ENCODE measurements around the gene PTPRT. TPM values are rescaled to one million over a fixed set of nuclear protein-coding genes. Genes with fewer than 3 reads are reported as not detected.
A peak's percentile ranks its signal among the peaks of the same experiment; 100 is the strongest.

Gene PTPRT
- polyA plus RNA-seq, 1 donor, result 0.78 TPM

- Histone ChIP-seq H3K4me1 (ENCODE audit: control insufficient read depth, insufficient read depth, low read length) (no peaks in the 10 kb centered on the region), H3K4me3 (ENCODE audit: low read length) (no peak overlapping the region), H3K27ac (ENCODE audit: low read length) (no peak overlapping the region), H3K27me3 (ENCODE audit: control insufficient read depth, insufficient read depth, low read length) (no peaks in the 10 kb centered on the region), H3K9me3 (ENCODE audit: control insufficient read depth, low read depth, low read length) (no peaks in the 10 kb centered on the region), H3K36me3 (ENCODE audit: control insufficient read depth, insufficient read depth, low read length) (no peaks in the 10 kb centered on the region)
- no peak for DNase-seq
Measured at GRCh38 chr20:42649748-42650147, 540.0 kb downstream of the PTPRT start.

GRCh38 chr20:42646250-42646649 is 543.5 kb downstream of the PTPRT start:
- Histone ChIP-seq H3K27ac (ENCODE audit: low read length) (no peak overlapping the region), H3K36me3 (ENCODE audit: control insufficient read depth, insufficient read depth, low read length) (no peaks in the 10 kb centered on the region), H3K4me1 (ENCODE audit: control insufficient read depth, insufficient read depth, low read length) (no peaks in the 10 kb centered on the region), H3K27me3 (ENCODE audit: control insufficient read depth, insufficient read depth, low read length) (no peaks in the 10 kb centered on the region), H3K4me3 (ENCODE audit: low read length) (no peak overlapping the region), H3K9me3 (ENCODE audit: control insufficient read depth, low read depth, low read length) (no peaks in the 10 kb centered on the region)
- no peak for DNase-seq
- WGBS (ENCODE audit: insufficient coverage, low lambda C conversion rate), result 80% methylated on average over 1 of the region's 3 CpGs

- H3K4me1 ChIP-seq (ENCODE audit: control insufficient read depth, insufficient read depth, low read length), result no peaks in the 10 kb centered on the region
- no CpG with 5 or more reads among the region's 1 CpG for WGBS (ENCODE audit: insufficient coverage, low lambda C conversion rate)
- no peak for DNase-seq
Measured at GRCh38 chr20:42641886-42642285, 547.8 kb downstream of the PTPRT start.

GRCh38 chr20:42639140-42639539 is 550.6 kb downstream of the PTPRT start:
- whole genome bisulfite sequencing (ENCODE audit: insufficient coverage, low lambda C conversion rate), result 100% methylated on average over 1 of the region's 5 CpGs
- no peak overlapping the region for H3K27ac ChIP-seq (ENCODE audit: low read length)
- no peak for DNase-seq
- H3K4me1 ChIP-seq (ENCODE audit: control insufficient read depth, insufficient read depth, low read length), result no peaks in the 10 kb centered on the region
- H3K4me3 ChIP-seq (ENCODE audit: low read length), result no peak overlapping the region
- no peaks in the 10 kb centered on the region for H3K36me3 ChIP-seq (ENCODE audit: control insufficient read depth, insufficient read depth, low read length)
- H3K27me3 ChIP-seq (ENCODE audit: control insufficient read depth, insufficient read depth, low read length), result no peaks in the 10 kb centered on the region
- H3K9me3 ChIP-seq (ENCODE audit: control insufficient read depth, low read depth, low read length), result no peaks in the 10 kb centered on the region

More at GRCh38 chr20:42641886-42642285, 547.8 kb downstream of the PTPRT start:
- Histone ChIP-seq H3K4me3 (ENCODE audit: low read length) (no peak overlapping the region), H3K36me3 (ENCODE audit: control insufficient read depth, insufficient read depth, low read length) (no peaks in the 10 kb centered on the region), H3K27ac (ENCODE audit: low read length) (no peak overlapping the region), H3K9me3 (ENCODE audit: control insufficient read depth, low read depth, low read length) (no peaks in the 10 kb centered on the region), H3K27me3 (ENCODE audit: control insufficient read depth, insufficient read depth, low read length) (no peaks in the 10 kb centered on the region)

GRCh38 chr20:42635699-42636411 is 553.9 kb downstream of the PTPRT start:
- H3K27ac ChIP-seq (ENCODE audit: low read length), result no peak overlapping the region
- H3K27me3 ChIP-seq (ENCODE audit: control insufficient read depth, insufficient read depth, low read length), result no peaks in the 10 kb centered on the region
- no peak overlapping the region for H3K4me3 ChIP-seq (ENCODE audit: low read length)
- H3K4me1 ChIP-seq (ENCODE audit: control insufficient read depth, insufficient read depth, low read length), result no peaks in the 10 kb centered on the region
- no peaks in the 10 kb centered on the region for H3K36me3 ChIP-seq (ENCODE audit: control insufficient read depth, insufficient read depth, low read length)
- peak in 1 of 2 donors; percentile 14 for DNase-seq
- WGBS (ENCODE audit: insufficient coverage, low lambda C conversion rate), result 92% methylated on average over 2 of the region's 6 CpGs
- H3K9me3 ChIP-seq (ENCODE audit: control insufficient read depth, low read depth, low read length), result no peaks in the 10 kb centered on the region

- Histone ChIP-seq H3K27me3 (ENCODE audit: control insufficient read depth, insufficient read depth, low read length) (no peaks in the 10 kb centered on the region), H3K27ac (ENCODE audit: low read length) (no peak overlapping the region), H3K4me1 (ENCODE audit: control insufficient read depth, insufficient read depth, low read length) (no peaks in the 10 kb centered on the region), H3K4me3 (ENCODE audit: low read length) (no peak overlapping the region), H3K9me3 (ENCODE audit: control insufficient read depth, low read depth, low read length) (no peaks in the 10 kb centered on the region), H3K36me3 (ENCODE audit: control insufficient read depth, insufficient read depth, low read length) (no peaks in the 10 kb centered on the region)
- DNase-seq, result no peak
- no CpG with 5 or more reads among the region's 2 CpGs for WGBS (ENCODE audit: insufficient coverage, low lambda C conversion rate)
Measured at GRCh38 chr20:42634156-42634555, 555.5 kb downstream of the PTPRT start.

- no peak overlapping the region for H3K27ac ChIP-seq (ENCODE audit: low read length)
- H3K4me1 ChIP-seq (ENCODE audit: control insufficient read depth, insufficient read depth, low read length), result no peaks in the 10 kb centered on the region
- no peaks in the 10 kb centered on the region for H3K27me3 ChIP-seq (ENCODE audit: control insufficient read depth, insufficient read depth, low read length)
- DNase-seq, result no peak
- WGBS (ENCODE audit: insufficient coverage, low lambda C conversion rate), result no CpG with 5 or more reads among the region's 1 CpG
- H3K36me3 ChIP-seq (ENCODE audit: control insufficient read depth, insufficient read depth, low read length), result no peaks in the 10 kb centered on the region
- H3K9me3 ChIP-seq (ENCODE audit: control insufficient read depth, low read depth, low read length), result no peaks in the 10 kb centered on the region
- no peak overlapping the region for H3K4me3 ChIP-seq (ENCODE audit: low read length)
Measured at GRCh38 chr20:42628683-42629082, 561.0 kb downstream of the PTPRT start.

GRCh38 chr20:42613076-42613475 is 576.6 kb downstream of the PTPRT start:
- no peak overlapping the region for H3K4me3 ChIP-seq (ENCODE audit: low read length)
- DNase-seq, result no peak
- no peaks in the 10 kb centered on the region for H3K36me3 ChIP-seq (ENCODE audit: control insufficient read depth, insufficient read depth, low read length)
- no peak overlapping the region for H3K27ac ChIP-seq (ENCODE audit: low read length)
- no peaks in the 10 kb centered on the region for H3K9me3 ChIP-seq (ENCODE audit: control insufficient read depth, low read depth, low read length)
- no peaks in the 10 kb centered on the region for H3K27me3 ChIP-seq (ENCODE audit: control insufficient read depth, insufficient read depth, low read length)
- no CpG with 5 or more reads among the region's 3 CpGs for WGBS (ENCODE audit: insufficient coverage, low lambda C conversion rate)
- H3K4me1 ChIP-seq (ENCODE audit: control insufficient read depth, insufficient read depth, low read length), result no peaks in the 10 kb centered on the region

GRCh38 chr20:42611889-42612837 is 577.5 kb downstream of the PTPRT start:
- Histone ChIP-seq H3K9me3 (ENCODE audit: control insufficient read depth, low read depth, low read length) (no peaks in the 10 kb centered on the region), H3K36me3 (ENCODE audit: control insufficient read depth, insufficient read depth, low read length) (no peaks in the 10 kb centered on the region), H3K27me3 (ENCODE audit: control insufficient read depth, insufficient read depth, low read length) (no peaks in the 10 kb centered on the region), H3K4me1 (ENCODE audit: control insufficient read depth, insufficient read depth, low read length) (no peaks in the 10 kb centered on the region), H3K4me3 (ENCODE audit: low read length) (no peak overlapping the region), H3K27ac (ENCODE audit: low read length) (no peak overlapping the region)
- no CpG with 5 or more reads among the region's 7 CpGs for WGBS (ENCODE audit: insufficient coverage, low lambda C conversion rate)
- no peak for DNase-seq

GRCh38 chr20:42611423-42611822 is 578.3 kb downstream of the PTPRT start:
- no peak overlapping the region for H3K4me3 ChIP-seq (ENCODE audit: low read length)
- no peaks in the 10 kb centered on the region for H3K9me3 ChIP-seq (ENCODE audit: control insufficient read depth, low read depth, low read length)

More at GRCh38 chr20:42611423-42611822, 578.3 kb downstream of the PTPRT start:
- H3K4me1 ChIP-seq (ENCODE audit: control insufficient read depth, insufficient read depth, low read length), result no peaks in the 10 kb centered on the region
- no peaks in the 10 kb centered on the region for H3K36me3 ChIP-seq (ENCODE audit: control insufficient read depth, insufficient read depth, low read length)
- no peak for DNase-seq
- no peaks in the 10 kb centered on the region for H3K27me3 ChIP-seq (ENCODE audit: control insufficient read depth, insufficient read depth, low read length)
- no peak overlapping the region for H3K27ac ChIP-seq (ENCODE audit: low read length)
- whole genome bisulfite sequencing (ENCODE audit: insufficient coverage, low lambda C conversion rate), result no CpG with 5 or more reads among the region's 4 CpGs
